ENCODE results near the gene LRWD1.
A peak's percentile ranks its signal among the peaks of the same experiment; 100 is the strongest.
"Not testable (repeated sequence)": the region's sequence is repeated elsewhere in the genome, so short reads cannot be mapped to it uniquely, and the experiment has no call there.

The LRWD1 gene

DNA sequence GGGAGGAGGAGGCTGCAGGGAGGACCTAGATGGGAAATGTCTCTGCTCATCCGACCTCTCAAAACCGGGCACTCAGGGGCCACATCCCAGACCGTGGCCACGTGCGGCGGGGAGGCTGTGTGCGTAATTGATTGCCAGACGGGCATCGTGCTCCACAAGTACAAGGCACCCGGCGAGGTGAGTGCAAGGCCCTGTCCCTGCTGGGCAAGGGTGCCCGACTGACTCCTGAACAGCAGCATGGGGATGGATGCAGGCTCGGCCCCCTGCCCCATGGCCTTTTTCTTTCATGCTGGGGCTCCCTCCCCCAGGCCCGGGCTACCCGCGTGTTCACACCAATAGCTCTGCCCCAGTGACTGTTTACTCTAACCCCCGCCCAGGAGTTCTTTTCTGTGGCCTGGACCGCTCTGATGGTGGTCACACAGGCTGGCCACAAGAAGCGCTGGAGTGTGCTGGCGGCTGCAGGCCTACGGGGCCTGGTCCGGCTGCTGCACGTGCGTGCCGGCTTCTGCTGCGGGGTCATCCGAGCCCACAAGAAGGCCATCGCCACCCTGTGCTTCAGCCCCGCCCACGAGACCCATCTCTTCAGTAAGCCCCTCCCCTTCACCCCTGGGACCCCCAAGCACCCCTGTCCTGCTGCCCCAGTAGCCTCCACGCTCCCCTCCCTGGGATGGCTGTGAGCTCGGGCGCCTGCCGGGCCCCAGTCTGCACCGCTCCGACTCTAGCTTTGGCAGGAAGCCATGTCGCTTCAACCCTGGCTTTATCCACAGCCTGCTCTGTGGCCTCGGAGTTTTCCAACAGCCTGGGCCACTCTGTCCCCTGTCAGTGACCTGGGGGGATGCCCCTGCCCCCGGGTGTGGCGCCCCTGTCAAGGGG lies 3.9 kb downstream of the LRWD1 start:
- DNase-seq (ENCODE audit: low read depth in 2 of 2), result no peak

GRCh38 chr7:102469351-102469971 lies 4.7 kb downstream of the LRWD1 start:
- no peak for DNase-seq (ENCODE audit: low read depth in 2 of 2)

DNA sequence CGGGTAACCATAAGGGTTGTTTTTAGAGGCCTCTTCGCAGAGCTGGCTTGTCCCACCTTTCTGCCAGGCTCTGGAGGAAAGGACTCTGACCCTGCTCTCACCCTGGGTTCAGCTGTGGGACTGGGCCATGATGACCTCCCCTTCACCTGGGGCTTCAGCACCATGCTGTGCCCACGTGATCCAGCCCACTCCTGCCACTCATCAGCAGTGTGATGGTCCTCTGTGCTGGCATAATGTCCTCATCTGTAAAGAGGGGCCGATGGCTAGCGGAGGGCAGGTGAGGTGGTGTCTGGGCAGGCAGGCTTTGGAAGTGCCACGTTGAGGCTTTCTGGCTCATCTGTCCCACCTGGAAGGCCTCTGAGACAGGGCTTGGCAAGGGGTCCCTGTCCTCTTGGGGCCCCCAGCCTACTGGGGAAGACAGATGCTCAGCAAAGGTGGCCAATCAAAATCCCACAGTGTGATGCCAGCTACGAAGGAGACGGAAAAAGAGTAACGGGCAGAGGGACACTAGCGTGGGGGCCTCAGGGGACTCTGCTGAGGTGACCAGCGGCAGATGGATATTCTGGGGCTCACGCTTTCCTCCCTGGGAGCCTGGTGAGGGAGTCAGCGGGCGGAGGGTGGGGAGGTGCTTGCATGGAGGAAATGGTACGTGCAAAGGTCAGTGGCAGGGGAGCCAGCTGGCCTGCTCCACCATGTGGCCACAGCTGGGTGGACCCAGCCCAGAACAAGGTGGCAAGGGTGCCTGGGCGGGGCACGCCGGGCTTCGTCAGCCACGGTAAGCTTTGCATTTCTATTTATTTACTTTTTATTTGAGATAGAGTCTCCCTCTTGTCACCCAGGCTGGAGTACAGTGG lies 5.4 kb downstream of the LRWD1 start:
- DNase-seq (ENCODE audit: low read depth in 2 of 2), result no peak

DNA sequence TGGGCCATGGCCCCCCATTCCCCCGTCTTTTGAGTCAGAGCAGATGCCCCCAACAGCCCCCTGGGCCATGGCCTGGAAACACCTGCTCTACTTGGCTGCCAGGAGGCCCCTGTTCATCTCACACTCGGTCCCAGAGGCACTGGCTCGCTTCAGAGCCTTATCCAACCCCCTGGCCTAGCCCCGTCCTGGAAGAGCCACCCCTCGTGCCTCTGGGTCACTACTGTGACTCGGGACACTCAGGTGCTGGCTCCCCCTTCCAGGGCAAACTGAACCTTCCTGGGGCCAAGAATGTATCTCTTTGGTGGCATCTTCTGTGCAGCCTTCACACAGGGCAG lies 7.0 kb downstream of the LRWD1 start:
- DNase-seq (ENCODE audit: low read depth in 2 of 2), result no peak

DNA sequence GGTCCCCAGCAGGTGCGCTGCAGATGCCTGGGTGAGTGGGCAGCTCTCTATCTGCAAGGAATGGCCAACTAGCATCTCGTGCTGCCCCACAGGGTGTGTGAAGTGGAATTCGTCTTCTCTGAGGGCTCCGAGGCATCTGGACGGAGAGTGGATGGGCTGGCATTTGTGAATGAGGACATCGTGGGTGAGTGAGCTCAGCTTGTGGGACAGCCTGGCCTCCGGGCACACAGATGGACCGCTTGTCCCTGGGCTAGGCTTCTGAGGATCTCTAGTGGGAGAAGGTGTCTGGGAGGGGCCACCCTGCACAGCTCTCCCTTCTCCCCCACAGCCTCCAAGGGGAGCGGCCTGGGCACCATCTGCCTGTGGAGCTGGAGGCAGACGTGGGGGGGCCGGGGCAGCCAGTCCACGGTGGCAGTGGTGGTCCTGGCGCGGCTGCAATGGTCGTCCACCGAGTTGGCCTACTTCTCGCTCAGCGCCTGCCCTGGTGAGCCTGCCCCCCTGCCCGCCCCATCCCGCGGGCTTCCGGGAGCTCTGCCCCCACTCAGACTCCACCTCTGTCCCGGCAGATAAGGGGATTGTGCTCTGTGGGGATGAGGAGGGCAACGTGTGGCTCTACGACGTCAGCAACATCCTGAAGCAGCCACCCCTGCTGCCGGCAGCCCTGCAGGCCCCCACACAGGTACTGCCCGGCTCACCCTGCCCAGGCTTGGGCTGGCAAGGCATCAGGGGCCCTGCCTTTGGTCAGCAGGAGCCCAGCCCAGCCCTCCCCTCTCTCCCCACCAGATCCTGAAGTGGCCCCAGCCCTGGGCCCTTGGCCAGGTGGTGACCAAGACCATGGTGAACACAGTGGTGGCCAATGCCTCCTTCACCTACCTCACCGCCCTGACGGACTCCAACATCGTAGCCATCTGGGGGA lies 7.6 kb downstream of the LRWD1 start:
- DNase-seq (ENCODE audit: low read depth in 2 of 2), result no peak

DNA sequence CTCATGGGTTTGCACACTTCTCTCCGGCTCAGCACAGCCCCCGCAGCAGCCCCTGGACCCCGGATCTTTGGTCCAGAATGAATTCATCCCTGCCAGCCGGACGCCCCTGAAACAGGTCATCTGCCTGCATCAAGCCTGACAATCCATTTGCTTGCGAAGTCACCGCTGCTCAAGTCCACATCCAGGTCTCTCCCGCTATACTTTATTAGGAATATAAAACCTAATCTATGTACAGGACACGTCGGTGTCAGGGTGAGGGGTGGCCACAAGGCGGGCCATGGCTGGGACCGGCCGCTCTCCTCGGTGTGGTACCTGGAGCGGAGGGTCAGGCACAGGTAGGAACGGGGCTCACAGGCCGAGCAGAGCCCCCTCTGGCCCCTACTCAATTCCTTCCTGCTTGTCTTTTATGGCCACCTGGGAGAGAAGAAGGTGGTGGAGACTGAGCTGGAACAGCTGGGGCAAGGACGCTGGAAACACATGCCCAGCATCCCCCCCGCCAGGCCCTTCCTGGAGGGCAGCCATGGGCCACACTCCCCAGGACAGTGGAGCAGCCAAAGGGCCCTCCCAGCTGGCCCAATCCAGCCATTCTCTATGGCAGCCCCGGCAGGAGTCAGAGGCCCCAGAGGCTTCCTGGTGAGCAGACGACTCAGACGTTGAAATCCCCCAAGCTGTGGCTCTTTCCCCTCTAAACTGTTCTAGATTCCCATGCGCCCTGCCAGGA lies 8.6 kb downstream of the LRWD1 start:
- DNase-seq (ENCODE audit: low read depth in 2 of 2), result no peak

- not testable (repeated sequence) for DNase-seq (ENCODE audit: low read depth in 2 of 2)
These were observed 9.3 kb downstream of the LRWD1 start for GRCh38 chr7:102474116-102474515.

DNA sequence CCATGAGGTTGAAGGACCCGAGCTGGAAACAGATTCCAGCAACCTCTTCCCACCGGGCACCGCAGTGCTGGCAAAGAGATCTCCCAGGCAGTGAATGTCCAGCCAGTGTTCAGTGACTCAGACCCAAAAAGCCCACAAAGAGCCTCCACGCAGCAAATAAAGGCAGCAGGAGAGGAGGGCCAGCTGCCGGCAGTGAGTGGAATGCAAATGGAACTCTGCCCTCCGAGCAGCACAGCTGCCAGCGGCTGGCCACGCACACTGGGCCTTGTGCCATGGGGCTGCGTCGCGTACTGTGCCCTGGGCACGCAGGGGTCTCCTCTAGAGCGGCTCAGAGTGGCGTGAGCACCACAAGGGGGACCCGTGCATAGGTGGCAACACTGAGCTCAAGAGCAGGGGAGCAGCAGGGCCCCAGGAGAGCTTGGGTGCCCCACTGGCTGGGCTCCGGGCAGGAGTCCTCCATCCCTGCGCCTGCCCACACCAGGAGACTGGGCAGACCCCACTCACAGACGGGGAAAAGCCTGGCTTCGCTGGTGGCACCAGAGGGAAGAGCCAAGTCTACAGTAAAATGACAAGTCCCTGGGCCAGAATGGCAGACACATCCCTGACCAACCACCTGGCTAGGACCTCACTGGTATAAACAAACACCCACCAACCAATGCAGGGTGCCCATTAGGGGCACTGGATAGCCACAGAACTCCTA lies 10.1 kb downstream of the LRWD1 start:
- not testable (repeated sequence) for DNase-seq (ENCODE audit: low read depth in 2 of 2)

GRCh38 chr7:102478314-102479208 lies 13.8 kb downstream of the LRWD1 start, which contains the start of gene POLR2J:
TSS of gene POLR2J (minus strand) at chr7:102478922. CDS start at chr7:102478860, 62 bp downstream.
- peak; percentile 79 to 99 for DNase-seq (ENCODE audit: low read depth in 2 of 2)

GRCh38 chr7:102479209-102479584 lies 14.4 kb downstream of the LRWD1 start:
- DNase-seq (ENCODE audit: low read depth in 2 of 2), result not testable (repeated sequence)

DNA sequence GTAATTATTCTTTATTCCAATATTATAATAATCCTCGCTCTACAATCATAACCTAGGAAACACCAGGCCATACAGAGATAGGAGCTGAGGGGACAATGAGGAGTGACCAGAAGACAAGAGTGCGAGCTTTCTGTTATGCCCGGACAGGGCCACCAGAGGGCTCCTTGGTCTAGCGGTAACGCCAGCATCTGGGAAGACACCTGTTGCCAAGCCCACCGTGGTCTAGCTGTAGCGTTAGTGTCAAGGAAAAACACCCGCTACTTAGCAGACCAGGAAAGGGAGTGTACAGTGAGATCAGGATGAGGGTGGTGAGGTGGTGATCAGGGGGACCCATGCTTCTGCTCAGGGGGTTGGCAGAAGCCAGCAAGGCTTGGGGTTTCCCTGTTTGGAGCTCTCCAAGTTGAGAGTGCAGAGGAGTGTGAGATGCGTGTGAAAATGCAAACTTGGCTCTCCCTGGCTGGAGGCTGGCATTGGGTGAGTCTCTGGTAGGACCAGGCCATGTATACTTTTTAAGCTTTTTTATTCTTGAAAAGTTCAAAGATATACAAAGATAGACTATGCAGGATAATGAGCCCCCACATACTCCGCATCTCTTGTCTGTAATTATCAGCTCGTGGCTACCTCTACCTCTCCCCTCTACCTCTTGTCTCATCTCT lies 15.3 kb downstream of the LRWD1 start:
- not testable (repeated sequence) for DNase-seq (ENCODE audit: low read depth in 2 of 2)

GRCh38 chr7:102481962-102482361 lies 17.2 kb downstream of the LRWD1 start:
- not testable (repeated sequence) for DNase-seq (ENCODE audit: low read depth in 2 of 2)

DNA sequence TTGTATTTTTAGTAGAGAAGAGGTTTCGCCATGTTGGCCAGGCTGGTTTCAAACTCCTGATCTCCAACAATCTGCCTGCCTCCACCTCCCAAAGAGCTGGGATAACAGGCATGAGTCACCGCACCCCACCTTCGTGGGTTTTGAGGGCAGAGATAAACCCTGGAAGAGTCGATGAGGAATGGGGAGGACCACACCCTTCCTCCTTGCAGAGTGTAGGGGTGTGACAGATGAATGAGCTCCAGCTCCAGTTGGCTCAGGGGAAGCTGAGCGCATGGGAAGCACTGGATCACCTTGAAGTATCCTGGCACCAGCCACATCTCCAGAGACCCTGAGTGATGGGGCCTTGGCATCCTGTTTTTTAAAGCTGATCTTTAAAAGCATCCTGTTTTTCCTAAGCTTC lies 19.5 kb downstream of the LRWD1 start:
- not testable (repeated sequence) for DNase-seq (ENCODE audit: low read depth in 2 of 2)

GRCh38 chr7:102490529-102491075 lies 25.8 kb downstream of the LRWD1 start:
- not testable (repeated sequence) for DNase-seq (ENCODE audit: low read depth in 2 of 2)

DNA sequence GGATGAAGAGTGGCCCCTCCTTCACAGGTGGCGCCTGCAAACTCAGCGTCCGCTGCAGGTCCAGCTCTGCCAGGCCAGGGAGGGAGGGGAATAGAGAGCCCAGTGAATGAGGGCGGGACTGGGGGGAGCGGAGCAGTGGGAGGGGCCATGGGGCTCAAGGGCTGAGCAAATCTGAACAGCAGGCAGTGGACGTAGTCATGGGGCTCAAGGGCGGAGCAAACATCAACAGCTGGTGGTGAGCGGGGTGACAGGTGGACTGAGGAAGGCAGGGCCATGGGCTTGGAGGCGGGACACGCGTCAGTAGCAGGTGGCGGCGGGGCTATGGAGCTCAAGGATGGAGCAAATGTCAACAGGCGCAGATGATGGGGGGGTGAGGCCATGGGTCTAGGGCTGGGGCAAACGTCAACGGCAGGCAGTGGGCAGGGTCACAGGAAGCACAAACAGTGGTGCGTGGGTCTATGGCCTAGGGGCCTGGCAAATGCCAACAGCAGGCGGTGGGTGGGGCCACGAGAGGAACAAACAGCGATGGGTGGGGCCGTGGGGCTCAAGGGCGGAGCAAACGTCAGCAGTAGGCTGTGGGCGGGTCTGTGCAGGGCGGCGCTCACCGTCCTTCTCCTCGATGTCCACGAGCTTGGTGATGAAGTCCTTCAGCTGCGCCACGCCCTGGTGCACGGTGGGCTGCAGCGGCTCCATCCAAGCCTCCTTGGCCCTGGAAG lies 28.6 kb downstream of the LRWD1 start:
- not testable (repeated sequence) for DNase-seq (ENCODE audit: low read depth in 2 of 2)

- DNase-seq (ENCODE audit: low read depth in 2 of 2), result not testable (repeated sequence)
These were observed 29.2 kb downstream of the LRWD1 start for GRCh38 chr7:102494026-102494425.

DNA sequence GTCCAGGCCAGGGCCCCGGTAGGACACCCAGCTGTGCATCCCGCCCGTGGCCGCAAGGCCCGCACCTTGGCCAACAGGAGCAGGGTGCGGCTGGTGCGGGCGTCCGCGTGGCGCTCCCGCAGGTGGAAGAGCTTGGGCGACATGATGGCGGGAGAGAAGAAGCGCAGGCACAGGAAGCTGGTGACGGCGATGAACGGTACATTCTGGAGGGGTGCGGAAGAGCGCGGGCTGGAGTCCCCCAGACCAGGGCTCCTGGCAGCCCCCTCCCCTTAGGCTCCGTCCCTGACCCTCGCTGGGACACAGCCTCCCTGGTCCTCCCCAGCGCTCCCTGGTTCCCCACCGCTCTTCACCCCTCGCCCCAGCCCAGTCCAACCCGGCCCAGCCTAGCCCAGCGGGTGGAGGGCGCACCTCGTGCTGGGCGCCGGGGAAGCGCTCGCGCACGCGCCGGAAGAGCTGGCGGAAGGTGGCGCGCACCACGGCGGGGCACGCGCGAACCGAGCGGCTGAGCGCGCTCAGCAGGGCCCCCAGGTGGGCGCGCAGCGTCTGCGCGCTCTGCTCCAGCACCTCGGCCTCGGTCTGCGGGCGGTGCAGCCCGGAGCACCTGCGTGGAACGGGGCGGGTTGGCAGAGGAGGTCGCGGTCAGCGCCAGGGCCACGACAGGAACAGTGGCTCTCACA lies 29.8 kb downstream of the LRWD1 start:
- not testable (repeated sequence) for DNase-seq (ENCODE audit: low read depth in 2 of 2)

Measured in stimulated activated CD8-positive, alpha-beta memory T cell treated with anti-CD3 and anti-CD28 coated beads, Interleukin-15, amount 100 ng/mL, for 4 hours (primary cell).